HepG2 (cell line): ENCODE measurements around the gene PPP1R9B. TPM values are rescaled to one million over a fixed set of nuclear protein-coding genes. Genes with fewer than 3 reads are reported as not detected.

Experiments
- ARHGAP35 ChIP-seq: sonication (generic); formaldehyde crosslinking; IDR thresholded peaks from 2 replicates; pipeline ENCODE4 v1.9.0; 2022; ENCODE audit warnings: mild to moderate bottlenecking, inconsistent platforms, moderate library complexity, missing genetic modification reagents, borderline replicate concordance
- CEBPG ChIP-seq: IDR thresholded peaks from 2 replicates; pipeline ENCODE4 v1.6.1; 2016
- GATAD1 ChIP-seq: IDR thresholded peaks from 2 replicates; pipeline ENCODE4 v1.6.1; 2016; ENCODE audit warnings: missing genetic modification reagents, missing compliant biosample characterization
- MAFF ChIP-seq: IDR thresholded peaks from 2 replicates; pipeline ENCODE4 v1.6.1; 2011; ENCODE audit warnings: low read depth, low read length, improper control_type of control experiment
- NR2F2 ChIP-seq: IDR thresholded peaks from 2 replicates; pipeline ENCODE4 v1.6.1; 2012; ENCODE audit warnings: low read depth, inconsistent platforms, borderline replicate concordance
- PAX8 ChIP-seq: sonication (generic); formaldehyde crosslinking; IDR thresholded peaks from 2 replicates; pipeline ENCODE4 v1.8.0; 2022; ENCODE audit warnings: mild to moderate bottlenecking, missing genetic modification reagents, borderline replicate concordance
- RBM22 ChIP-seq: fragments of 200-400 bp; formaldehyde crosslinking; optimal IDR thresholded peaks from 2 replicates; pipeline ENCODE3; 2017; ENCODE audit warnings: mild to moderate bottlenecking, low read length, moderate library complexity
- RBM39 ChIP-seq: fragments of 200-400 bp; formaldehyde crosslinking; IDR thresholded peaks from one replicate; pipeline ENCODE4 v1.6.1; 2018; ENCODE audit warnings: antibody characterized with exemption, mild to moderate bottlenecking, low read depth, low read length; ENCODE audit not compliant: poor library complexity, severe bottlenecking
- ZMYM3 ChIP-seq: sonication (generic); formaldehyde crosslinking; IDR thresholded peaks from 2 replicates; pipeline ENCODE4 v1.5.1; 2020; ENCODE audit warnings: mild to moderate bottlenecking, missing genetic modification reagents
- ZNF333 ChIP-seq: sonication (generic); formaldehyde crosslinking; IDR thresholded peaks from 2 replicates; pipeline ENCODE4 v1.4.0; 2020; ENCODE audit warnings: mild to moderate bottlenecking, missing genetic modification reagents, borderline replicate concordance
- ZSCAN20 ChIP-seq: sonication (generic); formaldehyde crosslinking; IDR thresholded peaks from 2 replicates; pipeline ENCODE4 v1.4.0; 2020; ENCODE audit warnings: missing genetic modification reagents, mild to moderate bottlenecking, borderline replicate concordance
- polyA plus RNA-seq, 8 experiments: library from polyadenylated mRNA; depleted of rRNA in 3 of 8; stranded (reverse) in 7 of 8; unstranded in 1 of 8; fragments of >200 nt; fragmentation: Illumina TruSeq in 4 of 8; extraction: Trizol in 4 of 8; gene quantifications; 2 replicates each; pipeline versions ENCODE4 v1.2.1 to v1.2.3, GENCODE V29; 2011 to 2016; ENCODE audit warnings: low read depth in 4 of 8, missing spikeins in 1 of 8, mixed read lengths in 1 of 8; ENCODE audit not compliant: insufficient read depth in 1 of 8
- total RNA-seq, 5 experiments: library from RNA; depleted of rRNA; stranded (reverse); fragments of >200 nt; fragmentation: Illumina TruSeq; extraction: Trizol; gene quantifications; 2 replicates each; pipeline ENCODE4 v1.2.3, GENCODE V29; 2016; ENCODE audit warnings: low read depth in 1 of 5
- TF ChIP-seq, protein P1 (sequence below): sonication (generic); formaldehyde crosslinking; IDR thresholded peaks from 2 replicates; pipeline ENCODE4 v1.4.0; 2020; ENCODE audit warnings: mild to moderate bottlenecking, missing genetic modification reagents
- TF ChIP-seq, protein P2 (sequence below): sonication (generic); formaldehyde crosslinking; IDR thresholded peaks from one replicate; pipeline ENCODE4 v1.5.1; 2020; ENCODE audit warnings: mild to moderate bottlenecking, missing genetic modification reagents; ENCODE audit errors: not compliant biosample characterization
- TF ChIP-seq, protein P3 (sequence below): sonication (generic); formaldehyde crosslinking; IDR thresholded peaks from 2 replicates; pipeline ENCODE4 v1.4.0; 2020; ENCODE audit warnings: missing genetic modification reagents

The PPP1R9B gene
- total and polyA plus RNA-seq, 2 of the 13 experiments (the other 11 are each of a cell fraction or from before 2014, with no cell fraction given), result 9.4 to 15.8 TPM

DNA sequence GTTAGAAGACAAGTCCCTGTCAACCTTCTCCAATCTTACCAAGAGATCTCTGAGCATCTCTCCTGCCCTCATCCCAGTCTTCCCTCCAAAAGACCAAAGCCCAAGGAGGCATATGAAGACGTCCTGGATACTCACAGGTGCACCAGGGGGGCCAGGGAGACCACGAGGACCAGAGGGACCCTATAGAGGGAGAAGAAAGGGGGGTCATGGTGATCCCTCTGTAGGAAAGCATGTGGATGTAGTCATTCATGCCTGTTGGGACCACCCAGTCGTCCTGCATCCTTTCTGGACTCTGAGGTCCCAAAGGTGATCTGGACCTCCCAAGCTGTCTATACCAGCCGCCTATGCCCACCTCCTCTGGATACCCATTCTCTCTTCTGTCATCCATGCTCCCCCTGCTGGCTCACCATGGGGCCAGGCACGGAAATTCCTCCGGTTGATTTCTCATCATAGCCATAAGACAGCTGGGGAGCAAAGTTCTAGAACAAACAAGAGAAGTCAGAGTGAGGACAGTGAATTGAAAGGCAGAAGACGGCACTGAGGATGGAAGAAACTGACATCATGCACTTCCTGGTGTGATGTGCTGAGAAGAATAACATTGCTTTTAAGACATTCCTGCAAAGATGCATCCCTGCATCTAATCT, 47.7 kb upstream of the PPP1R9B start (continued):
- TF ChIP-seq, protein P1, sequence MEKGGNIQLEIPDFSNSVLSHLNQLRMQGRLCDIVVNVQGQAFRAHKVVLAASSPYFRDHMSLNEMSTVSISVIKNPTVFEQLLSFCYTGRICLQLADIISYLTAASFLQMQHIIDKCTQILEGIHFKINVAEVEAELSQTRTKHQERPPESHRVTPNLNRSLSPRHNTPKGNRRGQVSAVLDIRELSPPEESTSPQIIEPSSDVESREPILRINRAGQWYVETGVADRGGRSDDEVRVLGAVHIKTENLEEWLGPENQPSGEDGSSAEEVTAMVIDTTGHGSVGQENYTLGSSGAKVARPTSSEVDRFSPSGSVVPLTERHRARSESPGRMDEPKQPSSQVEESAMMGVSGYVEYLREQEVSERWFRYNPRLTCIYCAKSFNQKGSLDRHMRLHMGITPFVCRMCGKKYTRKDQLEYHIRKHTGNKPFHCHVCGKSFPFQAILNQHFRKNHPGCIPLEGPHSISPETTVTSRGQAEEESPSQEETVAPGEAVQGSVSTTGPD (CRISPR knock-in tag), result no peak
- TF ChIP-seq ZNF333 (CRISPR knock-in tag) (no peak), MAFF (no peak), PAX8 (no peak), GATAD1 (CRISPR knock-in tag) (no peak), ARHGAP35 (CRISPR knock-in tag) (no peak), NR2F2 (no peak), CEBPG (CRISPR knock-in tag) (no peak), RBM39 (no peak), RBM22 (no peak), ZSCAN20 (CRISPR knock-in tag) (no peak), ZMYM3 (CRISPR knock-in tag) (no peak)
- TF ChIP-seq, protein P2, sequence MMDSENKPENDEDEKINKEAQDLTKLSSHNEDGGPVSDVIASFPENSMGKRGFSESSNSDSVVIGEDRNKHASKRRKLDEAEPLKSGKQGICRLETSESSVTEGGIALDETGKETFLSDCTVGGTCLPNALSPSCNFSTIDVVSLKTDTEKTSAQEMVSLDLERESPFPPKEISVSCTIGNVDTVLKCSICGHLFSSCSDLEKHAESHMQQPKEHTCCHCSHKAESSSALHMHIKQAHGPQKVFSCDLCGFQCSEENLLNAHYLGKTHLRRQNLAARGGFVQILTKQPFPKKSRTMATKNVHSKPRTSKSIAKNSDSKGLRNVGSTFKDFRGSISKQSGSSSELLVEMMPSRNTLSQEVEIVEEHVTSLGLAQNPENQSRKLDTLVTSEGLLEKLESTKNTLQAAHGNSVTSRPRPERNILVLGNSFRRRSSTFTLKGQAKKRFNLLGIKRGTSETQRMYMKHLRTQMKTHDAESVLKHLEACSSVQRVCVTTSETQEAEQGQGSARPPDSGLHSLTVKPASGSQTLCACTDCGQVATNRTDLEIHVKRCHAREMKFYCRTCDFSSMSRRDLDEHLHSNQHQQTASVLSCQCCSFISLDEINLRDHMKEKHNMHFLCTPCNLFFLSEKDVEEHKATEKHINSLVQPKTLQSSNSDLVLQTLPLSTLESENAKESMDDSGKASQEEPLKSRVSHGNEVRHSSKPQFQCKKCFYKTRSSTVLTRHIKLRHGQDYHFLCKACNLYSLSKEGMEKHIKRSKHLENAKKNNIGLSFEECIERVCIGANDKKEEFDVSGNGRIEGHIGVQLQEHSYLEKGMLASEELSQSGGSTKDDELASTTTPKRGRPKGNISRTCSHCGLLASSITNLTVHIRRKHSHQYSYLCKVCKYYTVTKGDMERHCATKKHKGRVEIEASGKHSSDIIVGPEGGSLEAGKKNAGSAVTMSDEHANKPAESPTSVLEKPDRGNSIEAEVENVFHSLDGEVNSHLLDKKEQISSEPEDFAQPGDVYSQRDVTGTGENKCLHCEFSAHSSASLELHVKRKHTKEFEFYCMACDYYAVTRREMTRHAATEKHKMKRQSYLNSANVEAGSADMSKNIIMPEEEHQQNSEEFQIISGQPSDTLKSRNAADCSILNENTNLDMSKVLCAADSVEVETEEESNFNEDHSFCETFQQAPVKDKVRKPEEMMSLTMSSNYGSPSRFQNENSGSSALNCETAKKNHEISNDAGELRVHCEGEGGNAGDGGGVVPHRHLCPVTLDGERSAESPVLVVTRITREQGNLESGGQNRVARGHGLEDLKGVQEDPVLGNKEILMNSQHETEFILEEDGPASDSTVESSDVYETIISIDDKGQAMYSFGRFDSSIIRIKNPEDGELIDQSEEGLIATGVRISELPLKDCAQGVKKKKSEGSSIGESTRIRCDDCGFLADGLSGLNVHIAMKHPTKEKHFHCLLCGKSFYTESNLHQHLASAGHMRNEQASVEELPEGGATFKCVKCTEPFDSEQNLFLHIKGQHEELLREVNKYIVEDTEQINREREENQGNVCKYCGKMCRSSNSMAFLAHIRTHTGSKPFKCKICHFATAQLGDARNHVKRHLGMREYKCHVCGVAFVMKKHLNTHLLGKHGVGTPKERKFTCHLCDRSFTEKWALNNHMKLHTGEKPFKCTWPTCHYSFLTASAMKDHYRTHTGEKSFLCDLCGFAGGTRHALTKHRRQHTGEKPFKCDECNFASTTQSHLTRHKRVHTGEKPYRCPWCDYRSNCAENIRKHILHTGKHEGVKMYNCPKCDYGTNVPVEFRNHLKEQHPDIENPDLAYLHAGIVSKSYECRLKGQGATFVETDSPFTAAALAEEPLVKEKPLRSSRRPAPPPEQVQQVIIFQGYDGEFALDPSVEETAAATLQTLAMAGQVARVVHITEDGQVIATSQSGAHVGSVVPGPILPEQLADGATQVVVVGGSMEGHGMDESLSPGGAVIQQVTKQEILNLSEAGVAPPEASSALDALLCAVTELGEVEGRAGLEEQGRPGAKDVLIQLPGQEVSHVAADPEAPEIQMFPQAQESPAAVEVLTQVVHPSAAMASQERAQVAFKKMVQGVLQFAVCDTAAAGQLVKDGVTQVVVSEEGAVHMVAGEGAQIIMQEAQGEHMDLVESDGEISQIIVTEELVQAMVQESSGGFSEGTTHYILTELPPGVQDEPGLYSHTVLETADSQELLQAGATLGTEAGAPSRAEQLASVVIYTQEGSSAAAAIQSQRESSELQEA (CRISPR knock-in tag), result no peak
- TF ChIP-seq, protein P3, sequence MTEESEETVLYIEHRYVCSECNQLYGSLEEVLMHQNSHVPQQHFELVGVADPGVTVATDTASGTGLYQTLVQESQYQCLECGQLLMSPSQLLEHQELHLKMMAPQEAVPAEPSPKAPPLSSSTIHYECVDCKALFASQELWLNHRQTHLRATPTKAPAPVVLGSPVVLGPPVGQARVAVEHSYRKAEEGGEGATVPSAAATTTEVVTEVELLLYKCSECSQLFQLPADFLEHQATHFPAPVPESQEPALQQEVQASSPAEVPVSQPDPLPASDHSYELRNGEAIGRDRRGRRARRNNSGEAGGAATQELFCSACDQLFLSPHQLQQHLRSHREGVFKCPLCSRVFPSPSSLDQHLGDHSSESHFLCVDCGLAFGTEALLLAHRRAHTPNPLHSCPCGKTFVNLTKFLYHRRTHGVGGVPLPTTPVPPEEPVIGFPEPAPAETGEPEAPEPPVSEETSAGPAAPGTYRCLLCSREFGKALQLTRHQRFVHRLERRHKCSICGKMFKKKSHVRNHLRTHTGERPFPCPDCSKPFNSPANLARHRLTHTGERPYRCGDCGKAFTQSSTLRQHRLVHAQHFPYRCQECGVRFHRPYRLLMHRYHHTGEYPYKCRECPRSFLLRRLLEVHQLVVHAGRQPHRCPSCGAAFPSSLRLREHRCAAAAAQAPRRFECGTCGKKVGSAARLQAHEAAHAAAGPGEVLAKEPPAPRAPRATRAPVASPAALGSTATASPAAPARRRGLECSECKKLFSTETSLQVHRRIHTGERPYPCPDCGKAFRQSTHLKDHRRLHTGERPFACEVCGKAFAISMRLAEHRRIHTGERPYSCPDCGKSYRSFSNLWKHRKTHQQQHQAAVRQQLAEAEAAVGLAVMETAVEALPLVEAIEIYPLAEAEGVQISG (CRISPR knock-in tag), result no peak
